Body of pancreas (tissue), 4 donors: ENCODE results near the gene MREG. TPM values are rescaled to one million over a fixed set of nuclear protein-coding genes. Genes with fewer than 3 reads are reported as not detected.

ENCODE experiments used
- ATAC-seq: fragments of 150-250 bp; one replicate; pipeline ENCODE4 v1.9.1; 2016
- DNase-seq, 4 donors: peaks; one replicate each; pipeline ENCODE4 v3.0.0-alpha.2; 2019
- H3K27ac ChIP-seq, 4 donors: fragments of 200-600 bp; sonication (generic); 1 replicate in 3 of 4; 2 replicates in 1 of 4; pipeline versions ENCODE4 v1.5.1 to v1.6.1; 2016 to 2019; ENCODE audit warnings: mild to moderate bottlenecking in 1 of 4, mixed read lengths in 1 of 4, moderate library complexity in 1 of 4
- H3K27me3 ChIP-seq, 2 donors: fragments of 200-600 bp; sonication (generic); one replicate each; pipeline ENCODE4 v1.6.0; 2016; ENCODE audit warnings: mild to moderate bottlenecking in 1 of 2
- H3K36me3 ChIP-seq, 2 donors: fragments of 200-600 bp; sonication (generic); replicated peaks in 1 of 2; 2 replicates each; pipeline ENCODE4 v1.5.1; 2016; ENCODE audit warnings: low read depth in 2 of 2; ENCODE audit not compliant: insufficient read depth in 1 of 2
- H3K4me1 ChIP-seq: fragments of 200-600 bp; sonication (generic); one replicate; pipeline ENCODE4 v1.6.0; 2016
- H3K4me3 ChIP-seq, 2 donors: fragments of 200-600 bp; sonication (generic); 1 replicate in 1 of 2; 2 replicates in 1 of 2; pipeline ENCODE4 v1.5.1; 2016 to 2019
- H3K9me3 ChIP-seq, 3 donors: fragments of 200-600 bp; sonication (generic); 1 replicate in 2 of 3; 2 replicates in 1 of 3; pipeline ENCODE4 v1.5.1; 2016
- CTCF ChIP-seq, 7 experiments: fragments of 450-650 bp in 4 of 7; fragments of 200-600 bp in 3 of 7; sonication (generic) in 3 of 7; IDR thresholded peaks; one replicate each; pipeline ENCODE4 v1.5.1; 2016 to 2019; ENCODE audit warnings: antibody characterized with exemption in 7 of 7
- POLR2A ChIP-seq, 3 donors: fragments of 450-650 bp; IDR thresholded peaks; one replicate each; pipeline ENCODE4 v1.6.1; 2016; ENCODE audit warnings: antibody characterized with exemption in 3 of 3, mild to moderate bottlenecking in 2 of 3
- WGBS, 2 donors: methylation state at CpG; one replicate each; pipeline ENCODE4 v1.1.5; 2017; 5-methylcytosine and 5-hydroxymethylcytosine counted together
- intact Hi-C: fragments of 100-400 bp; cut with DNase I; formaldehyde crosslinking; loops from one replicate; pipeline ENCODE4 v1.15.1; 2023
- total RNA-seq, 2 donors: library from RNA; depleted of rRNA; stranded (reverse); fragments of >200 nt; gene quantifications; one replicate each; pipeline ENCODE4 v1.1.0, GENCODE V29; 2016

The MREG gene
- total RNA-seq, 2 donors from 2014 or later, result 3.6 TPM

- no peaks in the 10 kb centered on the region for H3K9me3 ChIP-seq
- no peak for ATAC-seq
- no peak for DNase-seq
- intact Hi-C loops, result no loop called here
- TF ChIP-seq POLR2A (IDR thresholded peaks at IDR 0.05), result no peak
- TF ChIP-seq CTCF (IDR thresholded peaks at IDR 0.05), result no peak
- no peak overlapping the region for H3K27ac ChIP-seq
- H3K27me3 ChIP-seq, result no peaks in the 10 kb centered on the region
- 67 to 80% methylated on average over 1 of the region's 1 CpG for WGBS, 2 donors
- no peaks in the 10 kb centered on the region for H3K36me3 ChIP-seq
- H3K4me1 ChIP-seq, result peaks cover 4% of the 10 kb centered on the region
- H3K4me3 ChIP-seq, result no peak overlapping the region
These were observed 28.1 kb downstream of the MREG start for GRCh38 chr2:215985257-215985656.

- H3K4me3 ChIP-seq, result no peak overlapping the region
- ATAC-seq (no peak), DNase-seq (no peak)
- H3K36me3 ChIP-seq, result no peaks in the 10 kb centered on the region
- intact Hi-C loops, result no loop called here
- H3K27ac ChIP-seq, result no peak overlapping the region
- no peaks in the 10 kb centered on the region for H3K27me3 ChIP-seq
- H3K9me3 ChIP-seq, result no peaks in the 10 kb centered on the region
- no peak for TF ChIP-seq POLR2A (IDR thresholded peaks at IDR 0.05)
- no peak for TF ChIP-seq CTCF (IDR thresholded peaks at IDR 0.05)
- WGBS, 2 donors, result 78 to 90% methylated on average over 2 of the region's 2 CpGs
- H3K4me1 ChIP-seq, result peaks cover 4% of the 10 kb centered on the region
These were observed 28.7 kb downstream of the MREG start for GRCh38 chr2:215984661-215985060.

- 71 to 87% methylated on average over 2 of the region's 2 CpGs for WGBS, 2 donors
- intact Hi-C loops, result no loop called here
- H3K27ac ChIP-seq, result no peak overlapping the region
These were observed 29.6 kb downstream of the MREG start for GRCh38 chr2:215983581-215984351.

GRCh38 chr2:215982465-215982875 is 30.9 kb downstream of the MREG start:
- H3K4me3 ChIP-seq, result no peak overlapping the region
- TF ChIP-seq CTCF (IDR thresholded peaks at IDR 0.05) (no peak), POLR2A (IDR thresholded peaks at IDR 0.05) (no peak)
- WGBS, 2 donors, result 43 to 44% methylated on average over 6 of the region's 6 CpGs
- H3K27me3 ChIP-seq, result no peaks in the 10 kb centered on the region
- intact Hi-C loops, result no loop called here
- H3K36me3 ChIP-seq, result no peaks in the 10 kb centered on the region
- ATAC-seq (peak; percentile 50), DNase-seq (peak in 3 of 4 donors; percentile 9 to 59 (median 35))
- H3K9me3 ChIP-seq, result no peaks in the 10 kb centered on the region
- H3K4me1 ChIP-seq, result peaks cover 4% of the 10 kb centered on the region
- H3K27ac ChIP-seq, result peak overlapping the region in 1 of 4 donors; percentile 28

More at GRCh38 chr2:215983581-215984351, 29.6 kb downstream of the MREG start:
- Histone ChIP-seq H3K9me3 (no peaks in the 10 kb centered on the region), H3K4me3 (no peak overlapping the region), H3K36me3 (no peaks in the 10 kb centered on the region), H3K4me1 (peaks cover 4% of the 10 kb centered on the region), H3K27me3 (no peaks in the 10 kb centered on the region)
- no peak for DNase-seq
- TF ChIP-seq CTCF (IDR thresholded peaks at IDR 0.05) (no peak), POLR2A (IDR thresholded peaks at IDR 0.05) (no peak)
- no peak for ATAC-seq

GRCh38 chr2:215981115-215981514 is 32.2 kb downstream of the MREG start:
- H3K27me3 ChIP-seq, result no peaks in the 10 kb centered on the region
- no peak for ATAC-seq
- no peak overlapping the region for H3K4me3 ChIP-seq
- TF ChIP-seq CTCF (IDR thresholded peaks at IDR 0.05), result no peak
- no peak for TF ChIP-seq POLR2A (IDR thresholded peaks at IDR 0.05)
- intact Hi-C loops, result no loop called here
- H3K27ac ChIP-seq, result no peak overlapping the region
- H3K9me3 ChIP-seq, result no peaks in the 10 kb centered on the region
- no peaks in the 10 kb centered on the region for H3K36me3 ChIP-seq
- WGBS, 2 donors, result 89 to 95% methylated on average over 7 of the region's 7 CpGs
- no peak for DNase-seq
- peaks cover 4% of the 10 kb centered on the region for H3K4me1 ChIP-seq
